Endothelial cell of umbilical vein (primary cell): Measurements from ENCODE around the gene SRSF10.

Experiments
- CTCF ChIP-seq, 2 donors: IDR thresholded peaks; 1 replicate in 1 of 2; 2 replicates in 1 of 2; pipeline ENCODE4 v1.5.1; 2011; ENCODE audit warnings: low read length in 2 of 2, mild to moderate bottlenecking in 2 of 2, moderate library complexity in 2 of 2, control low read depth in 1 of 2, inconsistent platforms in 1 of 2, low read depth in 1 of 2; ENCODE audit not compliant: insufficient read depth in 1 of 2; ENCODE audit errors: extremely low read depth in 1 of 2
- EZH2 ChIP-seq: IDR thresholded peaks from 2 replicates; pipeline ENCODE4 v1.6.1; 2012; ENCODE audit warnings: borderline replicate concordance, low read depth, mild to moderate bottlenecking, moderate library complexity, low read length, inconsistent platforms; ENCODE audit not compliant: severe bottlenecking
- FOS ChIP-seq: IDR thresholded peaks from 2 replicates; pipeline ENCODE4 v1.6.1; 2011; ENCODE audit warnings: mild to moderate bottlenecking, low read length, moderate library complexity, borderline replicate concordance; ENCODE audit not compliant: insufficient read depth
- JUN ChIP-seq: IDR thresholded peaks from 2 replicates; pipeline ENCODE4 v1.6.1; 2011; ENCODE audit warnings: borderline replicate concordance, low read depth; ENCODE audit not compliant: insufficient read length, insufficient read depth
- MAX ChIP-seq: IDR thresholded peaks from 2 replicates; pipeline ENCODE4 v1.6.1; 2011; ENCODE audit not compliant: insufficient read depth, insufficient read length
- MYC ChIP-seq: IDR thresholded peaks from one replicate; pipeline ENCODE4 v1.6.1; 2011; ENCODE audit warnings: mild to moderate bottlenecking, low read depth, low read length
- POLR2A ChIP-seq: IDR thresholded peaks from 2 replicates; pipeline ENCODE4 v1.6.1; 2012; ENCODE audit warnings: low read depth, mild to moderate bottlenecking, control low read depth, low read length
- POLR2AphosphoS5 ChIP-seq: IDR thresholded peaks from 2 replicates; pipeline ENCODE4 v1.6.1; 2012; ENCODE audit warnings: low read depth, mild to moderate bottlenecking, control low read depth, low read length, moderate library complexity; ENCODE audit not compliant: insufficient read depth

- no peak for TF ChIP-seq MAX
- TF ChIP-seq MYC, result no peak
- TF ChIP-seq CTCF (IDR thresholded peaks at IDR 0.05; ENCODE audit: extremely low read depth in 1 of 2, insufficient read depth in 1 of 2, low read depth in 1 of 2, low read length in 2 of 2), result no peak
- no peak for TF ChIP-seq POLR2A
- TF ChIP-seq POLR2AphosphoS5, result no peak
- no peak for TF ChIP-seq EZH2
- no peak for TF ChIP-seq JUN
- no peak for TF ChIP-seq FOS
Observed at GRCh38 chr1:24007079-24007478, 27.0 kb upstream of the SRSF10 start.
